Keratinocyte (primary cell): ENCODE data around the gene SELENON. TPM values are rescaled to one million over a fixed set of nuclear protein-coding genes. Genes with fewer than 3 reads are reported as not detected.

ENCODE experiments used
- DNase-seq: peaks from one replicate; pipeline ENCODE4 v3.0.0-alpha.2; 2011; ENCODE audit warnings: low read depth, missing footprints, low spot score
- FAIRE-seq: peaks from 2 replicates; lab custom pipeline; 2011; peaks lifted over from hg19 to GRCh38; lab: Jason Lieb, UNC
- H2AFZ ChIP-seq: 2 replicates; pipeline ENCODE4 v1.6.0; 2012; ENCODE audit warnings: low read length, control low read depth, inconsistent platforms; ENCODE audit not compliant: control insufficient read depth
- H3K27ac ChIP-seq: 2 replicates; pipeline ENCODE4 v1.5.1; 2011; ENCODE audit warnings: low read length; ENCODE audit not compliant: control insufficient read depth, insufficient read depth
- H3K27me3 ChIP-seq: 3 replicates; pipeline ENCODE4 v1.6.0; 2011; ENCODE audit warnings: low read length; ENCODE audit not compliant: control insufficient read depth, insufficient read depth; ENCODE audit errors: extremely low read depth
- H3K36me3 ChIP-seq, 2 experiments: 2 replicates in 1 of 2; 3 replicates in 1 of 2; pipeline ENCODE4 v1.5.1; 2011; ENCODE audit warnings: low read length in 2 of 2, mild to moderate bottlenecking in 1 of 2; ENCODE audit not compliant: control insufficient read depth in 2 of 2, insufficient read depth in 2 of 2; ENCODE audit errors: extremely low read depth in 1 of 2
- H3K4me1 ChIP-seq: 3 replicates; pipeline ENCODE4 v1.5.1; 2011; ENCODE audit warnings: low read length; ENCODE audit not compliant: control insufficient read depth, insufficient read depth; ENCODE audit errors: extremely low read depth
- H3K4me2 ChIP-seq: 3 replicates; pipeline ENCODE4 v1.6.0; 2011; ENCODE audit warnings: low read depth, low read length; ENCODE audit not compliant: control insufficient read depth, insufficient read depth; ENCODE audit errors: extremely low read depth
- H3K4me3 ChIP-seq, 3 experiments: fragments of 200-600 bp in 1 of 3; sonication (generic) in 1 of 3; 2 replicates in 2 of 3; 3 replicates in 1 of 3; pipeline ENCODE4 v1.5.1; 2011 to 2016; ENCODE audit warnings: low read length in 3 of 3, mild to moderate bottlenecking in 3 of 3, control low read depth in 2 of 3, inconsistent platforms in 1 of 3, low read depth in 1 of 3, mixed read lengths in 1 of 3, mixed run types in 1 of 3, moderate library complexity in 1 of 3; ENCODE audit not compliant: control insufficient read depth in 2 of 3, insufficient read depth in 2 of 3; ENCODE audit errors: extremely low read depth in 1 of 3
- H3K79me2 ChIP-seq: 2 replicates; pipeline ENCODE4 v1.6.0; 2012; ENCODE audit warnings: low read length; ENCODE audit not compliant: control insufficient read depth, insufficient read depth
- H3K9ac ChIP-seq: 3 replicates; pipeline ENCODE4 v1.6.0; 2011; ENCODE audit warnings: low read length; ENCODE audit not compliant: control insufficient read depth, insufficient read depth; ENCODE audit errors: extremely low read depth
- H3K9me1 ChIP-seq: 3 replicates; pipeline ENCODE4 v1.6.0; 2011; ENCODE audit warnings: low read length; ENCODE audit not compliant: control insufficient read depth, insufficient read depth; ENCODE audit errors: extremely low read depth
- H3K9me3 ChIP-seq: 2 replicates; pipeline ENCODE4 v1.5.1; 2012; ENCODE audit warnings: low read depth, low read length; ENCODE audit not compliant: control insufficient read depth
- H4K20me1 ChIP-seq: 3 replicates; pipeline ENCODE4 v1.6.0; 2011; ENCODE audit warnings: low read length; ENCODE audit not compliant: control insufficient read depth, insufficient read depth; ENCODE audit errors: extremely low read depth
- CTCF ChIP-seq, 3 experiments: IDR thresholded peaks in 1 of 3; conservative IDR thresholded peaks in 1 of 3; optimal IDR thresholded peaks in 1 of 3; 2 replicates in 2 of 3; 3 replicates in 1 of 3; pipeline versions ENCODE3 to v1.5.1; 2011; ENCODE audit warnings: low read length in 3 of 3, mild to moderate bottlenecking in 3 of 3, moderate library complexity in 2 of 3, control low read depth in 1 of 3, inconsistent platforms in 1 of 3; ENCODE audit not compliant: insufficient read depth in 2 of 3; ENCODE audit errors: extremely low read depth in 1 of 3
- EZH2 ChIP-seq: IDR thresholded peaks from one replicate; pipeline ENCODE4 v1.6.1; 2012; ENCODE audit warnings: inconsistent platforms, mild to moderate bottlenecking, low read length, moderate library complexity
- dilution Hi-C: fragments of 300-500 bp; cut with MboI; formaldehyde crosslinking; loops from one replicate; pipeline ENCODE4 v1.7.0; 2020; ENCODE audit warnings: low sequenced_read_pairs; ENCODE audit not compliant: extremely low pct_ligation_motif_present
- polyA plus RNA-seq, 5 experiments: library from polyadenylated mRNA; depleted of rRNA in 3 of 5; stranded (reverse) in 3 of 5; stranded (forward) in 1 of 5; unstranded in 1 of 5; fragments of >200 nt; gene quantifications; 1 replicate in 1 of 5; 2 replicates in 3 of 5; 3 replicates in 1 of 5; pipeline versions ENCODE4 v1.2.1 to v1.2.3, GENCODE V29; 2011 to 2012; ENCODE audit warnings: missing spikeins in 2 of 5, low read depth in 1 of 5, low replicate concordance in 1 of 5

Gene SELENON
- polyA plus RNA-seq, 1 donor (not counting 4 experiments of a cell fraction or from before 2014, with no cell fraction given): 15.4 TPM

DNA sequence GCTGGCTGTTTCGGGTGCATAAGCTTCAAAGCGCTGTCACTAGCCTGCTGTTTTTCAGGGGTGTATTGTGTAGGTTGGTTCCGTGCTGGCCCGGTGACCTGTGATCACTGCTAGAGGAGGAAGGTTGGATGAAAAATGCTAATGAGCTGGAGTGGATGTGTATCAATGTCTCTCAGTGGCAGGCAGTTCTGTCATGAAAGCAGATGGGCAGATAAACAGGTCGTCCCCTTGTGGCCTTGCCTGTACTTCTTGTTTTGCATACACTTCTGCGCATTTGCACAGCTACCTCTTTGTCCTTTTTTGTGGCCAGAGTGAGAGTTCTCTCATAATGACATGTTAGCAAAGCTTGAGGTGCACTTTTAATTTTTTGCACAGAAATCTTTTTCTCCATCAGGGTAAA is 2.9 kb downstream of the SELENON start:
- DNase-seq (no peak), FAIRE-seq (peak; percentile 60)
- peaks cover 8% of the 10 kb centered on the region for H3K4me1 ChIP-seq
- no peak overlapping the region for H3K4me3 ChIP-seq
- peaks cover 6 to 7% of the 10 kb centered on the region in 2 experiments for H3K36me3 ChIP-seq
- H3K9ac ChIP-seq: no peak overlapping the region
- H3K79me2 ChIP-seq: peaks cover 3% of the 10 kb centered on the region
- H3K9me3 ChIP-seq: no peaks in the 10 kb centered on the region
- no peaks in the 10 kb centered on the region for H4K20me1 ChIP-seq
- H3K27me3 ChIP-seq: no peaks in the 10 kb centered on the region
- H2AFZ ChIP-seq: no peak overlapping the region
- TF ChIP-seq CTCF (optimal IDR thresholded peaks at IDR 0.05 in 1 of 3, IDR thresholded peaks at IDR 0.05 in 1 of 3, conservative IDR thresholded peaks at IDR 0.05 in 1 of 3; ENCODE audit: extremely low read depth in 1 of 3, insufficient read depth in 2 of 3, low read length in 3 of 3): peak in 1 of 3 experiments; percentile 18
- no peak for TF ChIP-seq EZH2
- H3K4me2 ChIP-seq: no peak overlapping the region
- dilution Hi-C loops: no loop called here
- H3K27ac ChIP-seq: no peak overlapping the region
- no peaks in the 10 kb centered on the region for H3K9me1 ChIP-seq

DNA sequence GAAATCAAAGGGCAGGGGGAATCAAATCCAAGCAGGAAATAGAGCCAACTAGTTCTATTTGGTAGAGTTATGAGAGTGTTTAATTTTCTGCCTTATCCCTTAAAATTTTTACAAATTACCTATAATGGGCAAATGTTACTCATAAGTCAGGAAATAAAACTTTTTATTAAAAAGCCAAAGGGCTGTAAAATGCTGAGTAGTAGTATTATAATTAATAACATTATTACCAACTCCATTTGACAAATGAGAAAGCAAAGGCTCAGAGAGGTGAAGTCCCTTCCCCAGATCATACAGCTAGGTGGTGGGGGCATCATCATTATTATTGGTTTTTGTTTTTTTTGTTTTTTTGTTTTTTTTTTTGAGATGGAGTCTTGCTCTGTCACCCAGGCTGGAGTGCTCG is 3.4 kb downstream of the SELENON start:
- Histone ChIP-seq H3K4me2 (no peak overlapping the region), H3K79me2 (peaks cover 3% of the 10 kb centered on the region), H3K4me1 (peaks cover 8% of the 10 kb centered on the region), H3K27ac (no peak overlapping the region), H4K20me1 (no peaks in the 10 kb centered on the region), H3K9me1 (no peaks in the 10 kb centered on the region), H3K36me3 (peaks cover 10% of the 10 kb centered on the region in 2 experiments), H3K9me3 (no peaks in the 10 kb centered on the region), H2AFZ (no peak overlapping the region), H3K9ac (no peak overlapping the region), H3K4me3 (no peak overlapping the region), H3K27me3 (no peaks in the 10 kb centered on the region)
- TF ChIP-seq EZH2 (no peak), CTCF (optimal IDR thresholded peaks at IDR 0.05 in 1 of 3, IDR thresholded peaks at IDR 0.05 in 1 of 3, conservative IDR thresholded peaks at IDR 0.05 in 1 of 3; ENCODE audit: extremely low read depth in 1 of 3, insufficient read depth in 2 of 3, low read length in 3 of 3) (no peak)
- dilution Hi-C loops: no loop called here
- FAIRE-seq: no peak
- no peak for DNase-seq
